SK-N-SH treated with all-trans-retinoic acid at 6 μM for 48 hours (cell line): ENCODE measurements around the gene NDRG4.

Source experiments
- ARNTL ChIP-seq: fragments of 450-650 bp; formaldehyde crosslinking; IDR thresholded peaks from 2 replicates; pipeline ENCODE4 v1.5.0; 2020; ENCODE audit warnings: low read depth, mild to moderate bottlenecking, moderate library complexity, borderline replicate concordance
- BACH2 ChIP-seq: fragments of 250-450 bp; sonication (Bioruptor Pico); IDR thresholded peaks from 2 replicates; pipeline ENCODE4 v1.9.0; 2021; ENCODE audit warnings: mild to moderate bottlenecking, borderline replicate concordance
- CREB5 ChIP-seq: fragments of 250-450 bp; sonication (Bioruptor Pico); IDR thresholded peaks from 2 replicates; pipeline ENCODE4 v1.5.1; 2020; ENCODE audit warnings: low read depth, mild to moderate bottlenecking, moderate library complexity
- ESRRG ChIP-seq: fragments of 250-450 bp; sonication (Bioruptor Pico); IDR thresholded peaks from 2 replicates; pipeline ENCODE4 v1.6.1; 2021; ENCODE audit warnings: mild to moderate bottlenecking
- TCF4 ChIP-seq: fragments of 250-450 bp; sonication (Bioruptor Pico); IDR thresholded peaks from 2 replicates; pipeline ENCODE4 v1.8.0; 2021; ENCODE audit warnings: mild to moderate bottlenecking, moderate library complexity, borderline replicate concordance
- ZNF565 ChIP-seq: fragments of 450-650 bp; formaldehyde crosslinking; conservative IDR thresholded peaks from 2 replicates; pipeline ENCODE4 v1.5.0; 2020; ENCODE audit warnings: low read depth, mild to moderate bottlenecking, moderate library complexity
- TF ChIP-seq, protein P1 (sequence below): fragments of 250-450 bp; sonication (Bioruptor Pico); IDR thresholded peaks from 2 replicates; pipeline ENCODE4 v1.8.0; 2020; ENCODE audit warnings: mild to moderate bottlenecking, moderate library complexity, borderline replicate concordance

- no peak for TF ChIP-seq CREB5 (CRISPR knock-in tag)
- no peak for TF ChIP-seq ESRRG (CRISPR knock-in tag)
- no peak for TF ChIP-seq BACH2 (CRISPR knock-in tag)
- no peak for TF ChIP-seq ARNTL (CRISPR knock-in tag)
- TF ChIP-seq, protein P1, sequence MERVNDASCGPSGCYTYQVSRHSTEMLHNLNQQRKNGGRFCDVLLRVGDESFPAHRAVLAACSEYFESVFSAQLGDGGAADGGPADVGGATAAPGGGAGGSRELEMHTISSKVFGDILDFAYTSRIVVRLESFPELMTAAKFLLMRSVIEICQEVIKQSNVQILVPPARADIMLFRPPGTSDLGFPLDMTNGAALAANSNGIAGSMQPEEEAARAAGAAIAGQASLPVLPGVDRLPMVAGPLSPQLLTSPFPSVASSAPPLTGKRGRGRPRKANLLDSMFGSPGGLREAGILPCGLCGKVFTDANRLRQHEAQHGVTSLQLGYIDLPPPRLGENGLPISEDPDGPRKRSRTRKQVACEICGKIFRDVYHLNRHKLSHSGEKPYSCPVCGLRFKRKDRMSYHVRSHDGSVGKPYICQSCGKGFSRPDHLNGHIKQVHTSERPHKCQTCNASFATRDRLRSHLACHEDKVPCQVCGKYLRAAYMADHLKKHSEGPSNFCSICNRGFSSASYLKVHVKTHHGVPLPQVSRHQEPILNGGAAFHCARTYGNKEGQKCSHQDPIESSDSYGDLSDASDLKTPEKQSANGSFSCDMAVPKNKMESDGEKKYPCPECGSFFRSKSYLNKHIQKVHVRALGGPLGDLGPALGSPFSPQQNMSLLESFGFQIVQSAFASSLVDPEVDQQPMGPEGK (CRISPR knock-in tag): no peak
- no peak for TF ChIP-seq TCF4 (CRISPR knock-in tag)
- no peak for TF ChIP-seq ZNF565
Observed at GRCh38 chr16:58495521-58496331, 4.2 kb upstream of the NDRG4 start.
